CD8-positive, alpha-beta memory T cell (primary cell): ENCODE results near the gene NET1. TPM values are rescaled to one million over a fixed set of nuclear protein-coding genes. Genes with fewer than 3 reads are reported as not detected.

Experiments used
- CTCF ChIA-PET: fragments of 350-600 bp; sonication (Branson Sonifier 250); formaldehyde crosslinking; loops from one replicate; lab custom pipeline; 2021; ENCODE audit warnings: antibody characterized with exemption; lab: Charles Lee
- POLR2A ChIA-PET: fragments of 350-600 bp; sonication (Branson Sonifier 250); formaldehyde crosslinking; loops from one replicate; lab custom pipeline; 2021; ENCODE audit warnings: antibody characterized with exemption; lab: Charles Lee
- DNase-seq, 5 donors: peaks; one replicate each; pipeline versions ENCODE4 v3.0.0 to v3.0.0-alpha.2; 2020 to 2022; ENCODE audit warnings: mixed read lengths in 1 of 5
- H3K27ac ChIP-seq: one replicate; pipeline ENCODE4 v1.7.0; 2013; ENCODE audit warnings: low read depth, mild to moderate bottlenecking, low read length, moderate library complexity
- H3K27me3 ChIP-seq: 2 replicates; pipeline ENCODE4 v1.7.0; 2013; ENCODE audit warnings: low read length, mild to moderate bottlenecking; ENCODE audit not compliant: insufficient read depth, poor library complexity, severe bottlenecking
- H3K36me3 ChIP-seq: 2 replicates; pipeline ENCODE4 v1.7.0; 2013; ENCODE audit warnings: mild to moderate bottlenecking, low read length, moderate library complexity; ENCODE audit not compliant: insufficient read depth
- H3K4me1 ChIP-seq: 2 replicates; pipeline ENCODE4 v1.7.0; 2013; ENCODE audit warnings: mild to moderate bottlenecking, low read length, moderate library complexity; ENCODE audit not compliant: insufficient read depth
- H3K4me3 ChIP-seq: 2 replicates; pipeline ENCODE4 v1.7.0; 2013; ENCODE audit warnings: mild to moderate bottlenecking, low read length
- H3K9me3 ChIP-seq: 2 replicates; pipeline ENCODE4 v1.7.0; 2013; ENCODE audit warnings: mild to moderate bottlenecking, low read length
- H3K27ac Mint-ChIP-seq, 8 donors: one replicate each; pipeline ENCODE4 v1.8.0; 2020 to 2021; ENCODE audit warnings: mixed read lengths in 8 of 8, mild to moderate bottlenecking in 6 of 8, inconsistent platforms in 3 of 8, moderate library complexity in 3 of 8
- H3K27me3 Mint-ChIP-seq, 2 donors: one replicate each; pipeline ENCODE4 v1.8.0; 2020 to 2021; ENCODE audit warnings: mixed read lengths in 2 of 2, mild to moderate bottlenecking in 1 of 2, moderate library complexity in 1 of 2
- H3K36me3 Mint-ChIP-seq, 3 donors: one replicate each; pipeline ENCODE4 v1.8.0; 2020 to 2021; ENCODE audit warnings: mixed read lengths in 3 of 3, inconsistent platforms in 1 of 3, mild to moderate bottlenecking in 1 of 3
- H3K4me1 Mint-ChIP-seq, 3 donors: one replicate each; pipeline ENCODE4 v1.8.0; 2020 to 2021; ENCODE audit warnings: mixed read lengths in 3 of 3, inconsistent platforms in 1 of 3, mild to moderate bottlenecking in 1 of 3
- H3K4me3 Mint-ChIP-seq, 7 donors: one replicate each; pipeline ENCODE4 v1.8.0; 2020 to 2021; ENCODE audit warnings: mixed read lengths in 7 of 7, mild to moderate bottlenecking in 6 of 7, moderate library complexity in 4 of 7, inconsistent platforms in 2 of 7
- H3K9me3 Mint-ChIP-seq, 5 donors: one replicate each; pipeline ENCODE4 v1.8.0; 2020 to 2022; ENCODE audit warnings: mixed read lengths in 5 of 5, mild to moderate bottlenecking in 3 of 5, moderate library complexity in 2 of 5, inconsistent platforms in 1 of 5
- polyA plus RNA-seq: library from polyadenylated mRNA; unstranded; fragments of 300-500 nt; fragmentation: Illumina TruSeq; gene quantifications from one replicate; pipeline ENCODE4 v1.2.3, GENCODE V29; 2021
- total RNA-seq, 2 experiments: library from RNA; stranded (reverse); gene quantifications; one replicate each; pipeline ENCODE4 v1.2.3, GENCODE V29; 2021

The NET1 gene
- total and polyA plus RNA-seq, 3 experiments from 2014 or later: 1.8 to 21.5 (median 20.4) TPM

- Mint-ChIP-seq H3K27me3 (peaks cover 2 to 13% of the 10 kb centered on the region in 2 donors), H3K4me1 (no peaks in the 10 kb centered on the region), H3K27ac (no peak overlapping the region), H3K4me3 (no peak overlapping the region), H3K9me3 (no peaks in the 10 kb centered on the region), H3K36me3 (no peaks in the 10 kb centered on the region)
- Histone ChIP-seq H3K27me3 (no peaks in the 10 kb centered on the region), H3K4me1 (no peaks in the 10 kb centered on the region), H3K27ac (peak overlapping the region; percentile 91), H3K36me3 (no peaks in the 10 kb centered on the region), H3K4me3 (no peak overlapping the region), H3K9me3 (no peaks in the 10 kb centered on the region)
- CTCF ChIA-PET: no interaction called here
- POLR2A ChIA-PET: no interaction called here
- DNase-seq: no peak
Measured at GRCh38 chr10:5478694-5479305, 66.4 kb downstream of the NET1 start.

GRCh38 chr10:5479481-5480161, 67.3 kb downstream of the NET1 start:
- Histone ChIP-seq H3K27me3 (no peaks in the 10 kb centered on the region), H3K9me3 (no peaks in the 10 kb centered on the region), H3K4me3 (no peak overlapping the region), H3K4me1 (no peaks in the 10 kb centered on the region), H3K36me3 (no peaks in the 10 kb centered on the region), H3K27ac (peak overlapping the region; percentile 91)
- ChIA-PET POLR2A (no interaction called here), CTCF (no interaction called here)
- H3K9me3 Mint-ChIP-seq: no peaks in the 10 kb centered on the region
- H3K4me1 Mint-ChIP-seq: no peaks in the 10 kb centered on the region
- DNase-seq: no peak
- H3K36me3 Mint-ChIP-seq: no peaks in the 10 kb centered on the region
- no peak overlapping the region for H3K27ac Mint-ChIP-seq
- peaks cover 2 to 13% of the 10 kb centered on the region in 2 donors for H3K27me3 Mint-ChIP-seq
- no peak overlapping the region for H3K4me3 Mint-ChIP-seq

- peaks cover 2 to 13% of the 10 kb centered on the region in 2 donors for H3K27me3 Mint-ChIP-seq
- ChIA-PET CTCF (no interaction called here), POLR2A (no interaction called here)
- no peaks in the 10 kb centered on the region for H3K4me1 Mint-ChIP-seq
- H3K27ac ChIP-seq: peak overlapping the region; percentile 91
- H3K27ac Mint-ChIP-seq: no peak overlapping the region
- no peaks in the 10 kb centered on the region for H3K36me3 Mint-ChIP-seq
- no peaks in the 10 kb centered on the region for H3K4me1 ChIP-seq
- H3K27me3 ChIP-seq: no peaks in the 10 kb centered on the region
- H3K4me3 ChIP-seq: no peak overlapping the region
- no peak for DNase-seq
- H3K9me3 ChIP-seq: no peaks in the 10 kb centered on the region
- H3K9me3 Mint-ChIP-seq: no peaks in the 10 kb centered on the region
- no peak overlapping the region for H3K4me3 Mint-ChIP-seq
- H3K36me3 ChIP-seq: no peaks in the 10 kb centered on the region
Measured at GRCh38 chr10:5480162-5480941, 68.0 kb downstream of the NET1 start.

GRCh38 chr10:5481121-5481520, 68.8 kb downstream of the NET1 start:
- H3K4me3 Mint-ChIP-seq: no peak overlapping the region
- H3K36me3 Mint-ChIP-seq: no peaks in the 10 kb centered on the region
- H3K27ac Mint-ChIP-seq: no peak overlapping the region
- peaks cover 4 to 13% of the 10 kb centered on the region in 2 donors for H3K27me3 Mint-ChIP-seq
- H3K36me3 ChIP-seq: no peaks in the 10 kb centered on the region
- DNase-seq: no peak
- ChIA-PET POLR2A (no interaction called here), CTCF (no interaction called here)
- H3K9me3 Mint-ChIP-seq: no peaks in the 10 kb centered on the region
- H3K4me3 ChIP-seq: no peak overlapping the region
- no peaks in the 10 kb centered on the region for H3K27me3 ChIP-seq
- H3K4me1 Mint-ChIP-seq: no peaks in the 10 kb centered on the region
- H3K27ac ChIP-seq: peak overlapping the region; percentile 91
- no peaks in the 10 kb centered on the region for H3K4me1 ChIP-seq
- no peaks in the 10 kb centered on the region for H3K9me3 ChIP-seq

GRCh38 chr10:5482016-5482415, 69.7 kb downstream of the NET1 start:
- H3K36me3 Mint-ChIP-seq: no peaks in the 10 kb centered on the region
- H3K4me3 Mint-ChIP-seq: no peak overlapping the region
- no peaks in the 10 kb centered on the region for H3K9me3 Mint-ChIP-seq
- peaks cover 5 to 15% of the 10 kb centered on the region in 2 donors for H3K27me3 Mint-ChIP-seq
- no peaks in the 10 kb centered on the region for H3K4me1 Mint-ChIP-seq
- no peaks in the 10 kb centered on the region for H3K27me3 ChIP-seq
- H3K27ac ChIP-seq: no peak overlapping the region
- H3K36me3 ChIP-seq: no peaks in the 10 kb centered on the region
- no peak overlapping the region for H3K27ac Mint-ChIP-seq
- DNase-seq: no peak
- H3K4me3 ChIP-seq: no peak overlapping the region
- H3K9me3 ChIP-seq: no peaks in the 10 kb centered on the region
- H3K4me1 ChIP-seq: no peaks in the 10 kb centered on the region
- POLR2A ChIA-PET: no interaction called here
- CTCF ChIA-PET: no interaction called here

GRCh38 chr10:5484205-5484604, 71.8 kb downstream of the NET1 start:
- POLR2A ChIA-PET: no interaction called here

GRCh38 chr10:5485290-5485689, 72.9 kb downstream of the NET1 start:
- Histone ChIP-seq H3K9me3 (no peaks in the 10 kb centered on the region), H3K27me3 (no peaks in the 10 kb centered on the region), H3K27ac (peak overlapping the region; percentile 76), H3K4me1 (no peaks in the 10 kb centered on the region), H3K36me3 (no peaks in the 10 kb centered on the region), H3K4me3 (no peak overlapping the region)
- peaks cover 5 to 20% of the 10 kb centered on the region in 2 donors for H3K27me3 Mint-ChIP-seq
- no peaks in the 10 kb centered on the region for H3K9me3 Mint-ChIP-seq
- no peaks in the 10 kb centered on the region for H3K36me3 Mint-ChIP-seq
- no peak overlapping the region for H3K4me3 Mint-ChIP-seq
- ChIA-PET CTCF (no interaction called here), POLR2A (no interaction called here)
- H3K27ac Mint-ChIP-seq: no peak overlapping the region
- DNase-seq: no peak
- no peaks in the 10 kb centered on the region for H3K4me1 Mint-ChIP-seq

More at GRCh38 chr10:5484205-5484604, 71.8 kb downstream of the NET1 start:
- no peaks in the 10 kb centered on the region for H3K9me3 ChIP-seq
- no peak overlapping the region for H3K4me3 ChIP-seq
- no peak for DNase-seq
- H3K27me3 ChIP-seq: no peaks in the 10 kb centered on the region
- H3K27me3 Mint-ChIP-seq: peaks cover 5 to 20% of the 10 kb centered on the region in 2 donors
- no peaks in the 10 kb centered on the region for H3K36me3 Mint-ChIP-seq
- H3K9me3 Mint-ChIP-seq: no peaks in the 10 kb centered on the region
- no peak overlapping the region for H3K27ac ChIP-seq
- H3K36me3 ChIP-seq: no peaks in the 10 kb centered on the region
- no peaks in the 10 kb centered on the region for H3K4me1 Mint-ChIP-seq
- no peak overlapping the region for H3K4me3 Mint-ChIP-seq
- no peaks in the 10 kb centered on the region for H3K4me1 ChIP-seq
- no peak overlapping the region for H3K27ac Mint-ChIP-seq
- CTCF ChIA-PET: no interaction called here
